ENCODE data around the gene RNF8. TPM values are rescaled to one million over a fixed set of nuclear protein-coding genes. Genes with fewer than 3 reads are reported as not detected.
A peak's percentile ranks its signal among the peaks of the same experiment; 100 is the strongest.

RNF8 gene
- total and polyA plus RNA-seq, 2 donors (not counting 1 experiment from before 2014, with no cell fraction given) = 19.5 to 20.6 TPM

DNA sequence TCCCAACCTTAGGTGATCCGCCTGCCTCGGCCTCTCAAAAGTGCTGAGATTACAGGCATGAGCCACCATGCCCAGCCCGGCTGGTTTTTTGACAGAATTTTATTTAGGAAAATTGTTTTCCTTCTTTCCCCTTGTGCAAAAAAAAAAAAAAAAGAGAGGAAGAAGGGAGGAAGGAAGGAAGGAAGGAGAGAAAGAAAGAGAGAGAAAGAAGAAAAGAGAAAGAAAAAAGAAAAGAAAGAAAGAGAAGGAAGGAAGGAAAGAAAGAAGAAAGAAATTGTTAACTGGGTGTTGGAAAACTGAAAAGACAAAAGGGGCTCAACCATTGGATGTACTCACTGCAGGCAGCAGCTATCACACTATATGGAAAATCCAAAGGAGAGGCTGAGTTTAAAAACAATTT lies 1.4 kb upstream of the RNF8 start:
- Histone ChIP-seq H3K79me2 (ENCODE audit: control insufficient read depth, insufficient read depth, low read length) (peaks cover 30% of the 10 kb centered on the region), H3K9ac (ENCODE audit: insufficient read depth, low read length) (no peak overlapping the region), H3K27me3 (ENCODE audit: control insufficient read depth, insufficient read depth, low read length) (no peaks in the 10 kb centered on the region), H3K4me3 (replicated peaks in 1 of 4; ENCODE audit: control extremely low read depth in 1 of 4, insufficient read depth in 1 of 4, low read depth in 3 of 4, low read length in 4 of 4) (no peak overlapping the region), H4K20me1 (ENCODE audit: control insufficient read depth, extremely low read depth, insufficient read depth, low read length) (peaks cover 2% of the 10 kb centered on the region), H2AFZ (ENCODE audit: low read length) (no peak overlapping the region), H3K4me1 (ENCODE audit: control insufficient read depth, extremely low read depth, insufficient read depth, low read length) (no peaks in the 10 kb centered on the region), H3K4me2 (ENCODE audit: extremely low read depth, insufficient read depth, low read length) (no peak overlapping the region), H3K36me3 (ENCODE audit: control insufficient read depth, insufficient read depth, low read length) (no peaks in the 10 kb centered on the region), H3K9me3 (ENCODE audit: control insufficient read depth, insufficient read depth, low read depth, low read length) (no peaks in the 10 kb centered on the region), H3K27ac (ENCODE audit: insufficient read depth, low read length) (no peak overlapping the region)
- DNase-seq (ENCODE audit: low read depth in 2 of 2) = no peak
- TF ChIP-seq, protein P1, sequence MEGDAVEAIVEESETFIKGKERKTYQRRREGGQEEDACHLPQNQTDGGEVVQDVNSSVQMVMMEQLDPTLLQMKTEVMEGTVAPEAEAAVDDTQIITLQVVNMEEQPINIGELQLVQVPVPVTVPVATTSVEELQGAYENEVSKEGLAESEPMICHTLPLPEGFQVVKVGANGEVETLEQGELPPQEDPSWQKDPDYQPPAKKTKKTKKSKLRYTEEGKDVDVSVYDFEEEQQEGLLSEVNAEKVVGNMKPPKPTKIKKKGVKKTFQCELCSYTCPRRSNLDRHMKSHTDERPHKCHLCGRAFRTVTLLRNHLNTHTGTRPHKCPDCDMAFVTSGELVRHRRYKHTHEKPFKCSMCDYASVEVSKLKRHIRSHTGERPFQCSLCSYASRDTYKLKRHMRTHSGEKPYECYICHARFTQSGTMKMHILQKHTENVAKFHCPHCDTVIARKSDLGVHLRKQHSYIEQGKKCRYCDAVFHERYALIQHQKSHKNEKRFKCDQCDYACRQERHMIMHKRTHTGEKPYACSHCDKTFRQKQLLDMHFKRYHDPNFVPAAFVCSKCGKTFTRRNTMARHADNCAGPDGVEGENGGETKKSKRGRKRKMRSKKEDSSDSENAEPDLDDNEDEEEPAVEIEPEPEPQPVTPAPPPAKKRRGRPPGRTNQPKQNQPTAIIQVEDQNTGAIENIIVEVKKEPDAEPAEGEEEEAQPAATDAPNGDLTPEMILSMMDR (conservative IDR thresholded peaks at IDR 0.05 in 1 of 2, IDR thresholded peaks at IDR 0.05 in 1 of 2; ENCODE audit: low read depth in 1 of 2, low read length in 2 of 2) = no peak
- no peak for TF ChIP-seq EZH2 (IDR thresholded peaks at IDR 0.05; ENCODE audit: low read length, missing control alignments)

DNA sequence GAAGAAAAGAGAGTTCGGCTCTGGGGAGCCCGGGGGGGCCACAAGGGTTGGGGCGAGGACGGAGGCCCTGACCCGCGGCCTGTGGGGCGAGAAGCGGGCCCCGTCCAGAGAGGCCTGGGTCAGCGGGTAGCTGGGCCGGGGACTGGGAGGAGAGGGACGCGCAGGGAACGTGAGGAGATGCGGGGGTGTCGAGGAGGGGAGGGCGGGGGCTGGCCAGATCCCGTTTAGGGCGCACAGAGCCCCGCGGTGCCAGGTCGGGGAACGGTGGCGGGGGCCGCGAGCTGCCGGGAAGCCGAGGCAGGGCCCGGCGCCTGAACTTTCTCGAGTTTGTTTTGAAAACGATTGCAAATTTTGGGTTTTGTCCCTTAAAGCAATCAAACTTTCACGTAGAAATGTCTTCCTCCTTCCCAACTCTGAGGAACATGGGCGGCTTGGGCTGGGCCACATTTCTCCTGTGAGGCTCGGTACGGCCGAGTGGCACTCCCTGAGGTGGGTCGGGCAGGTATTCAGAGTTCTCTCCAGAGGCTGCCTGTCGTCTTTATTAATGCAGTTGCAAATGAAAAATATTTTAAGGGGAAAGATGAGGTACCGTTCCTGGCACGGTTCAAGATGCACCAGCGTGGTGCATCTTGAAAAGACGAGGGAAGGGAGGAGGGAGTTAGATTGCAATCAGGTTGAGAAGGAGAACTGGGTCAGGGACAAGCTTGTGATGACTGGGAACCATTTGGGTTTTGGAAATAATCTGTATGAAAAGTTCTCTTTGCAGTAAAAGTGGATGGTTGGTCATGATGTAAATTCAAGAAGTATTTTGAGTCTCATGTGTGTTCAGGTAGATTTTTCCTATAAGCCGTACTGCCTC lies 972 bp downstream of the RNF8 start:
- Histone ChIP-seq H3K4me1 (ENCODE audit: control insufficient read depth, extremely low read depth, insufficient read depth, low read length) (no peaks in the 10 kb centered on the region), H3K4me2 (ENCODE audit: extremely low read depth, insufficient read depth, low read length) (peak overlapping the region; percentile 86), H3K27me3 (ENCODE audit: control insufficient read depth, insufficient read depth, low read length) (no peaks in the 10 kb centered on the region), H3K9me3 (ENCODE audit: control insufficient read depth, insufficient read depth, low read depth, low read length) (no peaks in the 10 kb centered on the region), H3K79me2 (ENCODE audit: control insufficient read depth, insufficient read depth, low read length) (peaks cover 32% of the 10 kb centered on the region), H3K4me3 (replicated peaks in 1 of 4; ENCODE audit: control extremely low read depth in 1 of 4, insufficient read depth in 1 of 4, low read depth in 3 of 4, low read length in 4 of 4) (peak overlapping the region; percentile 78 to 98 (median 90)), H2AFZ (ENCODE audit: low read length) (peak overlapping the region; percentile 83), H3K27ac (ENCODE audit: insufficient read depth, low read length) (peak overlapping the region; percentile 59), H3K36me3 (ENCODE audit: control insufficient read depth, insufficient read depth, low read length) (no peaks in the 10 kb centered on the region), H4K20me1 (ENCODE audit: control insufficient read depth, extremely low read depth, insufficient read depth, low read length) (peaks cover 2% of the 10 kb centered on the region), H3K9ac (ENCODE audit: insufficient read depth, low read length) (peak overlapping the region; percentile 80)
- DNase-seq (ENCODE audit: low read depth in 2 of 2) = peak in 1 of 2 donors; percentile 49
- no peak for TF ChIP-seq EZH2 (IDR thresholded peaks at IDR 0.05; ENCODE audit: low read length, missing control alignments)
- TF ChIP-seq, protein P1 (conservative IDR thresholded peaks at IDR 0.05 in 1 of 2, IDR thresholded peaks at IDR 0.05 in 1 of 2; ENCODE audit: low read depth in 1 of 2, low read length in 2 of 2) = no peak

DNA sequence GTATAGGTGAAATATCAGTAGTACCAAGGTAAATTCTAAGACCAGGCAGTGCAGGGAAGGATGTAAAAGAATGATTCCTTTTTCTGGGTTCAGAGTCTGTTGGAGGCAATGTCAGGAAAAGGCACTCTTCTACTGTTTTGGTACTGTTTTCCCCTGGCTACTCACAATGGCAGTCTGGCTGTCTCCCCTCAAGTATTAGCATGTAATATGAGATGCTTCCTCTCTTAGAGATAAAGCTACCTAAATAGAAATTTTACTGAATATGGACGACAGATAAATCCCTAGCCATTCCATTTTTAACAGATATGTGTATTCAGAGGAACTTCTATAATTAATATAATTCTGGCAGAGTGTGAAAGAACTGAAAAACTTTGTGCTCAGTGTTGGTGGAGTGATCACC lies 3.5 kb downstream of the RNF8 start:
- Histone ChIP-seq H3K27me3 (ENCODE audit: control insufficient read depth, insufficient read depth, low read length) (no peaks in the 10 kb centered on the region), H3K4me2 (ENCODE audit: extremely low read depth, insufficient read depth, low read length) (no peak overlapping the region), H3K9me3 (ENCODE audit: control insufficient read depth, insufficient read depth, low read depth, low read length) (no peaks in the 10 kb centered on the region), H3K27ac (ENCODE audit: insufficient read depth, low read length) (no peak overlapping the region), H3K9ac (ENCODE audit: insufficient read depth, low read length) (no peak overlapping the region), H3K4me3 (replicated peaks in 1 of 4; ENCODE audit: control extremely low read depth in 1 of 4, insufficient read depth in 1 of 4, low read depth in 3 of 4, low read length in 4 of 4) (no peak overlapping the region), H3K36me3 (ENCODE audit: control insufficient read depth, insufficient read depth, low read length) (peaks cover 2% of the 10 kb centered on the region), H4K20me1 (ENCODE audit: control insufficient read depth, extremely low read depth, insufficient read depth, low read length) (peaks cover 2% of the 10 kb centered on the region), H2AFZ (ENCODE audit: low read length) (no peak overlapping the region), H3K79me2 (ENCODE audit: control insufficient read depth, insufficient read depth, low read length) (peaks cover 32% of the 10 kb centered on the region), H3K4me1 (ENCODE audit: control insufficient read depth, extremely low read depth, insufficient read depth, low read length) (no peaks in the 10 kb centered on the region)
- no peak for DNase-seq (ENCODE audit: low read depth in 2 of 2)
- no peak for TF ChIP-seq EZH2 (IDR thresholded peaks at IDR 0.05; ENCODE audit: low read length, missing control alignments)
- TF ChIP-seq, protein P1 (conservative IDR thresholded peaks at IDR 0.05 in 1 of 2, IDR thresholded peaks at IDR 0.05 in 1 of 2; ENCODE audit: low read depth in 1 of 2, low read length in 2 of 2) = no peak

Measured in fibroblast of lung (primary cell).